WTC11 (cell line): ENCODE results near the gene PROP1.

Experiments used
- CREB1 ChIP-seq: sonication (generic); formaldehyde crosslinking; IDR thresholded peaks from 2 replicates; pipeline ENCODE4 v1.8.0; 2023; ENCODE audit warnings: mild to moderate bottlenecking, missing genetic modification reagents
- CTCF ChIP-seq: fragments of 200-600 bp; IDR thresholded peaks from 2 replicates; pipeline ENCODE4 v1.8.0; 2022; ENCODE audit warnings: antibody characterized with exemption
- IRF2 ChIP-seq: sonication (generic); formaldehyde crosslinking; IDR thresholded peaks from 2 replicates; pipeline ENCODE4 v1.8.0; 2022; ENCODE audit warnings: low read depth, missing genetic modification reagents, borderline replicate concordance
- JUN ChIP-seq: sonication (generic); formaldehyde crosslinking; IDR thresholded peaks from 2 replicates; pipeline ENCODE4 v1.8.0; 2023; ENCODE audit warnings: mild to moderate bottlenecking, missing genetic modification reagents
- KAT7 ChIP-seq: sonication (generic); formaldehyde crosslinking; IDR thresholded peaks from 2 replicates; pipeline ENCODE4 v1.8.1; 2023; ENCODE audit warnings: missing genetic modification reagents, mild to moderate bottlenecking, borderline replicate concordance
- NFE2L1 ChIP-seq: sonication (generic); formaldehyde crosslinking; IDR thresholded peaks from 2 replicates; pipeline ENCODE4 v1.8.1; 2023; ENCODE audit warnings: missing genetic modification reagents
- NR1H2 ChIP-seq: sonication (generic); formaldehyde crosslinking; IDR thresholded peaks from 2 replicates; pipeline ENCODE4 v1.9.0; 2021; ENCODE audit warnings: mild to moderate bottlenecking, moderate library complexity, missing genetic modification reagents
- SMAD4 ChIP-seq: sonication (generic); formaldehyde crosslinking; IDR thresholded peaks from 2 replicates; pipeline ENCODE4 v1.8.0; 2022; ENCODE audit warnings: mild to moderate bottlenecking, missing genetic modification reagents
- TCF7 ChIP-seq: sonication (generic); formaldehyde crosslinking; IDR thresholded peaks from 2 replicates; pipeline ENCODE4 v1.8.0; 2022; ENCODE audit warnings: mild to moderate bottlenecking, low read depth, missing genetic modification reagents, moderate library complexity
- TF ChIP-seq, protein P1 (sequence below): sonication (generic); formaldehyde crosslinking; IDR thresholded peaks from 2 replicates; pipeline ENCODE4 v1.8.1; 2022; ENCODE audit warnings: mild to moderate bottlenecking, missing genetic modification reagents, moderate library complexity, borderline replicate concordance
- TF ChIP-seq, protein P2 (sequence below): sonication (generic); formaldehyde crosslinking; IDR thresholded peaks from 2 replicates; pipeline ENCODE4 v1.8.0; 2022; ENCODE audit warnings: mild to moderate bottlenecking, missing genetic modification reagents
- TF ChIP-seq, protein P3 (sequence below): fragments of 250-450 bp; sonication (Bioruptor Pico); IDR thresholded peaks from 2 replicates; pipeline ENCODE4 v1.9.0; 2021; ENCODE audit warnings: mild to moderate bottlenecking, borderline replicate concordance

- no peak for TF ChIP-seq CTCF
- TF ChIP-seq TCF7 (CRISPR knock-in tag), result no peak
- no peak for TF ChIP-seq CREB1 (CRISPR knock-in tag)
- TF ChIP-seq JUN, result no peak
- TF ChIP-seq NFE2L1 (CRISPR knock-in tag), result no peak
- no peak for TF ChIP-seq IRF2
- TF ChIP-seq KAT7 (CRISPR knock-in tag), result no peak
- TF ChIP-seq, protein P1, sequence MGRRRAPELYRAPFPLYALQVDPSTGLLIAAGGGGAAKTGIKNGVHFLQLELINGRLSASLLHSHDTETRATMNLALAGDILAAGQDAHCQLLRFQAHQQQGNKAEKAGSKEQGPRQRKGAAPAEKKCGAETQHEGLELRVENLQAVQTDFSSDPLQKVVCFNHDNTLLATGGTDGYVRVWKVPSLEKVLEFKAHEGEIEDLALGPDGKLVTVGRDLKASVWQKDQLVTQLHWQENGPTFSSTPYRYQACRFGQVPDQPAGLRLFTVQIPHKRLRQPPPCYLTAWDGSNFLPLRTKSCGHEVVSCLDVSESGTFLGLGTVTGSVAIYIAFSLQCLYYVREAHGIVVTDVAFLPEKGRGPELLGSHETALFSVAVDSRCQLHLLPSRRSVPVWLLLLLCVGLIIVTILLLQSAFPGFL (CRISPR knock-in tag), result no peak
- TF ChIP-seq NR1H2, result no peak
- TF ChIP-seq, protein P2, sequence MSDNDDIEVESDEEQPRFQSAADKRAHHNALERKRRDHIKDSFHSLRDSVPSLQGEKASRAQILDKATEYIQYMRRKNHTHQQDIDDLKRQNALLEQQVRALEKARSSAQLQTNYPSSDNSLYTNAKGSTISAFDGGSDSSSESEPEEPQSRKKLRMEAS, result no peak
- no peak for TF ChIP-seq SMAD4
- TF ChIP-seq, protein P3, sequence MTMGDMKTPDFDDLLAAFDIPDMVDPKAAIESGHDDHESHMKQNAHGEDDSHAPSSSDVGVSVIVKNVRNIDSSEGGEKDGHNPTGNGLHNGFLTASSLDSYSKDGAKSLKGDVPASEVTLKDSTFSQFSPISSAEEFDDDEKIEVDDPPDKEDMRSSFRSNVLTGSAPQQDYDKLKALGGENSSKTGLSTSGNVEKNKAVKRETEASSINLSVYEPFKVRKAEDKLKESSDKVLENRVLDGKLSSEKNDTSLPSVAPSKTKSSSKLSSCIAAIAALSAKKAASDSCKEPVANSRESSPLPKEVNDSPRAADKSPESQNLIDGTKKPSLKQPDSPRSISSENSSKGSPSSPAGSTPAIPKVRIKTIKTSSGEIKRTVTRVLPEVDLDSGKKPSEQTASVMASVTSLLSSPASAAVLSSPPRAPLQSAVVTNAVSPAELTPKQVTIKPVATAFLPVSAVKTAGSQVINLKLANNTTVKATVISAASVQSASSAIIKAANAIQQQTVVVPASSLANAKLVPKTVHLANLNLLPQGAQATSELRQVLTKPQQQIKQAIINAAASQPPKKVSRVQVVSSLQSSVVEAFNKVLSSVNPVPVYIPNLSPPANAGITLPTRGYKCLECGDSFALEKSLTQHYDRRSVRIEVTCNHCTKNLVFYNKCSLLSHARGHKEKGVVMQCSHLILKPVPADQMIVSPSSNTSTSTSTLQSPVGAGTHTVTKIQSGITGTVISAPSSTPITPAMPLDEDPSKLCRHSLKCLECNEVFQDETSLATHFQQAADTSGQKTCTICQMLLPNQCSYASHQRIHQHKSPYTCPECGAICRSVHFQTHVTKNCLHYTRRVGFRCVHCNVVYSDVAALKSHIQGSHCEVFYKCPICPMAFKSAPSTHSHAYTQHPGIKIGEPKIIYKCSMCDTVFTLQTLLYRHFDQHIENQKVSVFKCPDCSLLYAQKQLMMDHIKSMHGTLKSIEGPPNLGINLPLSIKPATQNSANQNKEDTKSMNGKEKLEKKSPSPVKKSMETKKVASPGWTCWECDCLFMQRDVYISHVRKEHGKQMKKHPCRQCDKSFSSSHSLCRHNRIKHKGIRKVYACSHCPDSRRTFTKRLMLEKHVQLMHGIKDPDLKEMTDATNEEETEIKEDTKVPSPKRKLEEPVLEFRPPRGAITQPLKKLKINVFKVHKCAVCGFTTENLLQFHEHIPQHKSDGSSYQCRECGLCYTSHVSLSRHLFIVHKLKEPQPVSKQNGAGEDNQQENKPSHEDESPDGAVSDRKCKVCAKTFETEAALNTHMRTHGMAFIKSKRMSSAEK (CRISPR knock-in tag), result no peak
Observed at GRCh38 chr5:177973066-177973635, 22.9 kb downstream of the PROP1 start.
